ENCODE measurements around the gene ZNF775.
"Not testable (repeated sequence)": the region's sequence is repeated elsewhere in the genome, so short reads cannot be mapped to it uniquely, and the experiment has no call there.

The ZNF775 gene

DNA sequence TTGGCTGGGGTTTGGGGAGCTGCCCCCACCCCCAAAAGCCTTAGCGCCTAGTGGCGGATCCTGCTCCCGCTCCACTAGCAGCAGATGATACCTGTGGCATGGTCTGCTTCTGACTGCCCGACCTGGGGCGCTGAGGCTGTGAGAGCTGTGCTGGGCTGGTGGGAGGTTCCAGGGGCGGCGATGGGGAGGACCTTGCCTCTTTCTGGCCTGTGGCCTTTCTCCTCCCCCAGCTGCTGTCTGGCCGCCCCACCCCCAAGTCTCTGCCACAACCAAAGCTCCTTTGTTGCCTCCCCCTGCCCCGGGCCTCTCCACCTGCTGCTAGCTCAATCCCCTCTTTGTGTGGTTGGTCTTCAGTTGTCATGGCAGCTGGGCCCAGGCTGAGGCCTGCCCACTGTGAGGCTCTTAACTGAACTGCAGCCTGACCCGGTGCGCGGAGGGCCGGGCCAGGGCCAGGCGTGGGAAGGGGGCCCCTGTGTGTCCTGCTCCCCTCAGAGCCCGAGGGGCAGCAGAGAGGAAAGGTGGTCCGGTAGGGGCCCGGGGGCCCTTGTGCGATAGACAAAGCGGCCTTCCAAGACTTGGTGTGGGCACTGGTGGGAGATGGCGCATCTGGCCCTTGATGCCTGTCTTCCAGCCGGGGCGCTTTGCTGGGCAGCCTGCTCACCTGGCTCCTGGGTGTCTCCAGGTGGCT is 4.7 kb downstream of the ZNF775 start:
- DNase-seq = no peak

- DNase-seq = no peak
Measured at GRCh38 chr7:150384406-150385301, 5.5 kb downstream of the ZNF775 start.

- DNase-seq = no peak
Measured at GRCh38 chr7:150385302-150385723, 6.2 kb downstream of the ZNF775 start.

DNA sequence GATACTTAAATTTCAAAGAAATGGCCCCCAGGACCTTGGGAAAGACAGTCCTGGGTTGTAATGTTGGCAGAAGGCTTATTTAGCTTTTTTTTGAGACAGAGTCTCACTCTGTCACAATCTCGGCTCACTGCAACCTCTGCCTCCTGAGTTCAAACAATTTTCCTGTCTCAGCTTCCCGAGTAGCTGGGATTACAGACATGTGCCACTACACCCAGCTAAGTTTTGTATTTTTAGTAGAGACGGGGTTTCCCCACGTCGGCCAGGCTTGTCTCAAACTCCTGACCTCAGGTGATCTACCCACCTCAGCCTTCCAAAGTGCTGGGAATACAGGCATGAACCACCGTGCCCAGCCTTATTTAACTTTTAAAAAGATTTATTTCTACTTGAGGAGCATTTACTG is 6.8 kb downstream of the ZNF775 start:
- not testable (repeated sequence) for DNase-seq

- DNase-seq = no peak
Measured at GRCh38 chr7:150388306-150388705, 9.2 kb downstream of the ZNF775 start.

DNA sequence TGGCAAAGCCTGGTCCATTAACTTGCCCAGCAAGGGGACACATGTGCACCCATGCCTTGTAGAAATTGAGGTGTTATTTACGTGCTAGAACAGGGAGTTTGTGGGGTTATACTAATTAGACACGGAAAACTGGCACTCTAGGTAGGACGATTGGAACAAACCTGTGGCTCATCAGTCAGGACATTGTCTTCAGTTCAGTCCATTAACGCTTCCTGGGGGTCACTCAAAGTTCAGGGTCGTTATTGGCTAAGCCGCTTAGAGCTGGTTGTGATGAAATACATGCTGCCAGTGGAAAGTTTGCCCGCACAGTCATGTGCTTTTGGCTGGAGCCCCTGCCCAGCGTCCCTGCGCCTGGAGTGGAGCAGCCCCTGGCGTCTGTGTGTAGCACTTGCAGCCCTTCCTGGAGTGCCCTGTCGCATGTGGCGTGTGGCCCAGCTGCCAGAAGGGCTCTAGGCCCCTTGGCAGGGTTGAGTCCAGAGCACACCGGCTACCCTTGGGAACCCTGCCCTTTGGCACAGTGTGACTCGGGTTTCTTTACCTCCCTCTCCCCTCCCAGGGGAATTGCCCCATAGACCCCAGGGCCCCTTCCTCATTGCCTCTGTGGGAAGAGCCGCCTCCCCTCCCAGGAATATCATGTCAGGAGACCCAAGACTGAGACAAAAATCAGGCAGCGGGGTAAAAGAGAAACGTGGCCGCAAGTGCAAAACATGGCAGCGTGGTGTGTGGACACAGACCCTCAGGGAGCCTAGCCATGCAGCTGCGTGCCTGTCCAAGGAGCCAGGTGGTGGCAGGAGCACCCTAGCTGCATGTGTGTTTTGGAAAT is 9.8 kb downstream of the ZNF775 start:
- DNase-seq = no peak

DNA sequence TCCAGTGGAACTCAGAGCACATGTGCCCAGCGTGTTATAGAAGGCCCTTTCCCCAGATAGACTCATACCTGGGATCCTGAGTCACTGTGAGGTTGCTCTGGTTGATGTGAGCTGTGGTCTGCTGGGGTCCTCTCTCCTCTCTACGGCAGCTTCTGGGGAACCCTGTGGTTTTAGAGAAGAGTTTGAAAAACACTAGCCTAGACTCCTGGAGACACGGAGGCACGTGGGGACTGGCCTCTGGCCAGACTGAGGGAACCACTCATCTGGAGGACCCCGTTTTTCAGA is 10.3 kb downstream of the ZNF775 start:
- no peak for DNase-seq

DNA sequence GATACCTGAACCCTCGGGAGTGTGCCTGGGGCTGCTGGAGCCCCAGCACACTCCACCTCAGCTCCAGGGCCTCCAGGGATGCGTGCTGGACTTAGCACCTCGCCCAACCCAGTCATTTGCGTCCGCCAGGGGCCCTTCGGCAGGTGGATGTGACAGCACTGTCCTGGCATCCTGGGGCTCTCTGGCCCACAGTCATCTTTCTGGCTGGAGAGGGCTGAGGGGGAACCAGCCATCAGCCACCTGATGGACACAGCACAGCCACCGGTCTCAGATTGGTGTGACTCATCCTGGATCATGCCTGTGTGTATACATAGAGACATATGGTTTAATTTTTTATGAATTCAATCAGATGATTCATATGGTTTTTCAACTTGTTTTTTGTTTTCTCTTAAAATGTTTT is 11.1 kb downstream of the ZNF775 start:
- no peak for DNase-seq

GRCh38 chr7:150393325-150393724 is 14.2 kb downstream of the ZNF775 start:
- no peak for DNase-seq

- DNase-seq = no peak
Measured at GRCh38 chr7:150396426-150396825, 17.3 kb downstream of the ZNF775 start.

- DNase-seq = no peak
Measured at GRCh38 chr7:150396851-150397260, 17.7 kb downstream of the ZNF775 start.

- no peak for DNase-seq
Measured at GRCh38 chr7:150397346-150398107, 18.4 kb downstream of the ZNF775 start.

GRCh38 chr7:150398108-150398964 is 19.2 kb downstream of the ZNF775 start:
- DNase-seq = no peak

- DNase-seq = no peak
Measured at GRCh38 chr7:150398965-150399320, 19.8 kb downstream of the ZNF775 start.

GRCh38 chr7:150399421-150400007 is 20.4 kb downstream of the ZNF775 start:
- no peak for DNase-seq

GRCh38 chr7:150400008-150400787 is 21.1 kb downstream of the ZNF775 start:
- DNase-seq = no peak

- DNase-seq = no peak
Measured at GRCh38 chr7:150400788-150401423, 21.8 kb downstream of the ZNF775 start.

- DNase-seq = no peak
Measured at GRCh38 chr7:150401424-150401790, 22.3 kb downstream of the ZNF775 start.

- DNase-seq = no peak
Measured at GRCh38 chr7:150401861-150402631, 22.9 kb downstream of the ZNF775 start.

Data from amniotic stem cell (primary cell).